GM21723 (cell line): ENCODE results near the gene INTS12.

Source experiments
- ATAC-seq: cut with Tn5 transposase; IDR thresholded peaks from one replicate; pipeline ENCODE4 v1.9.1; 2021; ENCODE audit warnings: mild to moderate bottlenecking, moderate library complexity; ENCODE audit not compliant: unreplicated experiment

Gene INTS12

GRCh38 chr4:105686571-105686970 is 21.9 kb downstream of the INTS12 start:
- no peak for ATAC-seq

GRCh38 chr4:105683038-105683437 is 25.5 kb downstream of the INTS12 start:
- no peak for ATAC-seq

GRCh38 chr4:105679186-105679585 is 29.3 kb downstream of the INTS12 start:
- ATAC-seq: no peak

- no peak for ATAC-seq
These were observed 30.8 kb downstream of the INTS12 start for GRCh38 chr4:105677709-105678108.

- ATAC-seq: no peak
These were observed 34.5 kb downstream of the INTS12 start for GRCh38 chr4:105674011-105674410.

GRCh38 chr4:105671301-105671700 is 37.2 kb downstream of the INTS12 start:
- no peak for ATAC-seq

GRCh38 chr4:105670684-105671083 is 37.8 kb downstream of the INTS12 start:
- no peak for ATAC-seq

- no peak for ATAC-seq
These were observed 41.8 kb downstream of the INTS12 start for GRCh38 chr4:105666693-105667092.

- ATAC-seq: no peak
These were observed 45.4 kb downstream of the INTS12 start for GRCh38 chr4:105662935-105663675.

- ATAC-seq: no peak
These were observed 47.5 kb downstream of the INTS12 start for GRCh38 chr4:105661028-105661427.

- ATAC-seq: no peak
These were observed 49.3 kb downstream of the INTS12 start for GRCh38 chr4:105659190-105659589.

GRCh38 chr4:105657117-105657765 is 51.2 kb downstream of the INTS12 start:
- no peak for ATAC-seq

- ATAC-seq: no peak
These were observed 56.1 kb downstream of the INTS12 start for GRCh38 chr4:105652286-105652888.

GRCh38 chr4:105651884-105652283 is 56.6 kb downstream of the INTS12 start:
- ATAC-seq: no peak

GRCh38 chr4:105650190-105650589 is 58.3 kb downstream of the INTS12 start:
- no peak for ATAC-seq

GRCh38 chr4:105645440-105645839 is 63.0 kb downstream of the INTS12 start:
- ATAC-seq: no peak

- no peak for ATAC-seq
These were observed 64.2 kb downstream of the INTS12 start for GRCh38 chr4:105644257-105644656.

GRCh38 chr4:105641845-105642244 is 66.6 kb downstream of the INTS12 start:
- no peak for ATAC-seq

- ATAC-seq: peak; percentile 76
These were observed 70.9 kb downstream of the INTS12 start for GRCh38 chr4:105637408-105638176.

- ATAC-seq: peak; percentile 53
These were observed 73.9 kb downstream of the INTS12 start for GRCh38 chr4:105634402-105635080.

- ATAC-seq: no peak
These were observed 75.2 kb downstream of the INTS12 start for GRCh38 chr4:105633241-105633640.
